WTC11 (cell line): ENCODE results near the gene OPCML. TPM values are rescaled to one million over a fixed set of nuclear protein-coding genes. Genes with fewer than 3 reads are reported as not detected.

Experiments
- ATAC-seq: fragments of 200-7000 bp; cut with Tn5 transposase; 2 replicates; pipeline ENCODE4 v1.10.0; 2021; ENCODE audit warnings: mild to moderate bottlenecking, moderate library complexity
- CTCF ChIA-PET: fragments of 300-600 bp; sonication (Branson Sonifier 250); formaldehyde crosslinking; loops from one replicate; lab custom pipeline; 2021; ENCODE audit warnings: antibody characterized with exemption; lab: Charles Lee
- POLR2A ChIA-PET: fragments of 350-600 bp; sonication (Branson Sonifier 250); formaldehyde crosslinking; loops from one replicate; lab custom pipeline; 2021; ENCODE audit warnings: antibody characterized with exemption; lab: Charles Lee
- DNase-seq: peaks from one replicate; pipeline ENCODE4 v3.0.0; 2021; ENCODE audit warnings: low spot score
- H3K27ac Mint-ChIP-seq: 2 replicates; pipeline ENCODE4 v1.8.0; 2021; ENCODE audit warnings: mixed read lengths
- H3K27me3 Mint-ChIP-seq: 2 replicates; pipeline ENCODE4 v1.8.0; 2021; ENCODE audit warnings: low read depth, mild to moderate bottlenecking, moderate library complexity, mixed read lengths
- H3K36me3 Mint-ChIP-seq: 2 replicates; pipeline ENCODE4 v1.8.0; 2021; ENCODE audit warnings: mixed read lengths
- H3K4me1 Mint-ChIP-seq: 2 replicates; pipeline ENCODE4 v1.8.0; 2022; ENCODE audit warnings: mixed read lengths
- H3K4me3 Mint-ChIP-seq: 2 replicates; pipeline ENCODE4 v1.8.0; 2021; ENCODE audit warnings: mild to moderate bottlenecking, moderate library complexity, mixed read lengths
- H3K9me3 Mint-ChIP-seq: 2 replicates; pipeline ENCODE4 v1.8.0; 2021; ENCODE audit warnings: mixed read lengths
- HMGA2 ChIP-seq: fragments of 250-450 bp; sonication (Bioruptor Pico); IDR thresholded peaks from 2 replicates; pipeline ENCODE4 v1.4.0; 2021; ENCODE audit warnings: mild to moderate bottlenecking, moderate library complexity
- KAT7 ChIP-seq: sonication (generic); formaldehyde crosslinking; IDR thresholded peaks from 2 replicates; pipeline ENCODE4 v1.8.1; 2023; ENCODE audit warnings: missing genetic modification reagents, mild to moderate bottlenecking, borderline replicate concordance
- NFATC4 ChIP-seq: fragments of 250-450 bp; sonication (Bioruptor Pico); IDR thresholded peaks from 2 replicates; pipeline ENCODE4 v1.9.0; 2021; ENCODE audit warnings: mild to moderate bottlenecking
- NFYB ChIP-seq: sonication (generic); formaldehyde crosslinking; conservative IDR thresholded peaks from 2 replicates; pipeline ENCODE4 v1.8.0; 2022; ENCODE audit warnings: low read depth, missing genetic modification reagents
- NR2C2 ChIP-seq: sonication (generic); formaldehyde crosslinking; IDR thresholded peaks from 2 replicates; pipeline ENCODE4 v1.8.0; 2022; ENCODE audit warnings: mild to moderate bottlenecking, missing genetic modification reagents
- OVOL2 ChIP-seq: fragments of 250-450 bp; sonication (Bioruptor Pico); IDR thresholded peaks from 2 replicates; pipeline ENCODE4 v1.9.0; 2021; ENCODE audit warnings: mild to moderate bottlenecking, borderline replicate concordance
- SMAD3 ChIP-seq: sonication (generic); formaldehyde crosslinking; IDR thresholded peaks from 2 replicates; pipeline ENCODE4 v1.8.0; 2022; ENCODE audit warnings: missing genetic modification reagents, mild to moderate bottlenecking, borderline replicate concordance
- ZNF232 ChIP-seq: sonication (generic); formaldehyde crosslinking; IDR thresholded peaks from 2 replicates; pipeline ENCODE4 v1.8.0; 2022; ENCODE audit warnings: mild to moderate bottlenecking, missing genetic modification reagents
- ZNF423 ChIP-seq: fragments of 250-450 bp; sonication (Bioruptor Pico); IDR thresholded peaks from 2 replicates; pipeline ENCODE4 v2.1.2; 2022; ENCODE audit warnings: mild to moderate bottlenecking, moderate library complexity
- ZNF671 ChIP-seq: fragments of 250-450 bp; sonication (Bioruptor Pico); IDR thresholded peaks from 2 replicates; pipeline ENCODE4 v1.8.0; 2021; ENCODE audit warnings: mild to moderate bottlenecking
- total RNA-seq: library from RNA; stranded (reverse); gene quantifications from 3 replicates; pipeline ENCODE4 v1.2.3, GENCODE V29; 2021
- TF ChIP-seq, protein P1 (sequence below): sonication (generic); formaldehyde crosslinking; IDR thresholded peaks from 2 replicates; pipeline ENCODE4 v1.8.1; 2022; ENCODE audit warnings: low read depth, missing genetic modification reagents, borderline replicate concordance
- TF ChIP-seq, protein P2 (sequence below): sonication (generic); formaldehyde crosslinking; IDR thresholded peaks from 2 replicates; pipeline ENCODE4 v1.8.1; 2023; ENCODE audit warnings: mild to moderate bottlenecking, missing genetic modification reagents
- TF ChIP-seq, protein P3 (sequence below): sonication (generic); formaldehyde crosslinking; conservative IDR thresholded peaks from 2 replicates; pipeline ENCODE4 v1.8.1; 2022; ENCODE audit warnings: mild to moderate bottlenecking, missing genetic modification reagents
- TF ChIP-seq, protein P4 (sequence below): fragments of 250-450 bp; sonication (Bioruptor Pico); IDR thresholded peaks from 2 replicates; pipeline ENCODE4 v1.9.0; 2021; ENCODE audit warnings: mild to moderate bottlenecking
- TF ChIP-seq, protein P5 (sequence below): sonication (generic); formaldehyde crosslinking; IDR thresholded peaks from 2 replicates; pipeline ENCODE4 v1.8.0; 2022; ENCODE audit warnings: mild to moderate bottlenecking, missing genetic modification reagents
- TF ChIP-seq, protein P6 (sequence below): sonication (generic); formaldehyde crosslinking; IDR thresholded peaks from 2 replicates; pipeline ENCODE4 v1.8.0; 2022; ENCODE audit warnings: mild to moderate bottlenecking, missing genetic modification reagents
- TF ChIP-seq, protein P7 (sequence below): sonication (generic); formaldehyde crosslinking; IDR thresholded peaks from 2 replicates; pipeline ENCODE4 v1.8.0; 2022; ENCODE audit warnings: mild to moderate bottlenecking, missing genetic modification reagents
- TF ChIP-seq, protein P8 (sequence below): sonication (generic); formaldehyde crosslinking; IDR thresholded peaks from 2 replicates; pipeline ENCODE4 v1.8.1; 2022; ENCODE audit warnings: low read depth, mild to moderate bottlenecking, moderate library complexity, missing genetic modification reagents, borderline replicate concordance
- TF ChIP-seq, protein P9 (sequence below): sonication (generic); formaldehyde crosslinking; IDR thresholded peaks from 2 replicates; pipeline ENCODE4 v1.8.0; 2022; ENCODE audit warnings: missing genetic modification reagents
- TF ChIP-seq, protein P10 (sequence below): sonication (generic); formaldehyde crosslinking; IDR thresholded peaks from 2 replicates; pipeline ENCODE4 v1.8.1; 2023; ENCODE audit warnings: mild to moderate bottlenecking, moderate library complexity, missing genetic modification reagents

OPCML gene
- total RNA-seq, 1 experiment from 2014 or later, result 1.5 TPM

DNA sequence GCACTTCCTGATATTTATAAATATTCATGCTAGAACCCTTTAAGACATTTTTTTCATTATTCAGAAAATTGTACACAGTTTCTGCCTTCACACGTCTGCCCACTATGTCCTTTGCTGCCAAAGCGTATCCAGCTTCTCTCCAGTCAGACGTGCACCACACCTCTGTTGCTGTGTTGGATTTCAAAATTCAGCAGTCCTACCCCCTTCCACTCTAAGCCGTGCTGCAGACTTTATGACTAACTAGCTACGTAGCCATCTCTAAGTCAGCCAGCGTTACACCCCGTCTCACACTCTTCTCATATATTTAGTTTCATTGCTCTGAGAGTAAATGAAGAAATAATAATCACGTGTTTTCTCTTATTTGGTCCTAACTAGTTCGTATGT lies 28.2 kb upstream of the OPCML start (continued):
- TF ChIP-seq, protein P1, sequence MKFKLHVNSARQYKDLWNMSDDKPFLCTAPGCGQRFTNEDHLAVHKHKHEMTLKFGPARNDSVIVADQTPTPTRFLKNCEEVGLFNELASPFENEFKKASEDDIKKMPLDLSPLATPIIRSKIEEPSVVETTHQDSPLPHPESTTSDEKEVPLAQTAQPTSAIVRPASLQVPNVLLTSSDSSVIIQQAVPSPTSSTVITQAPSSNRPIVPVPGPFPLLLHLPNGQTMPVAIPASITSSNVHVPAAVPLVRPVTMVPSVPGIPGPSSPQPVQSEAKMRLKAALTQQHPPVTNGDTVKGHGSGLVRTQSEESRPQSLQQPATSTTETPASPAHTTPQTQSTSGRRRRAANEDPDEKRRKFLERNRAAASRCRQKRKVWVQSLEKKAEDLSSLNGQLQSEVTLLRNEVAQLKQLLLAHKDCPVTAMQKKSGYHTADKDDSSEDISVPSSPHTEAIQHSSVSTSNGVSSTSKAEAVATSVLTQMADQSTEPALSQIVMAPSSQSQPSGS (CRISPR knock-in tag), result no peak
- TF ChIP-seq HMGA2 (no peak), KAT7 (CRISPR knock-in tag) (no peak), NFYB (CRISPR knock-in tag) (no peak), OVOL2 (no peak), NFATC4 (CRISPR knock-in tag) (no peak), SMAD3 (CRISPR knock-in tag) (no peak), ZNF671 (CRISPR knock-in tag) (no peak)
- TF ChIP-seq, protein P2, sequence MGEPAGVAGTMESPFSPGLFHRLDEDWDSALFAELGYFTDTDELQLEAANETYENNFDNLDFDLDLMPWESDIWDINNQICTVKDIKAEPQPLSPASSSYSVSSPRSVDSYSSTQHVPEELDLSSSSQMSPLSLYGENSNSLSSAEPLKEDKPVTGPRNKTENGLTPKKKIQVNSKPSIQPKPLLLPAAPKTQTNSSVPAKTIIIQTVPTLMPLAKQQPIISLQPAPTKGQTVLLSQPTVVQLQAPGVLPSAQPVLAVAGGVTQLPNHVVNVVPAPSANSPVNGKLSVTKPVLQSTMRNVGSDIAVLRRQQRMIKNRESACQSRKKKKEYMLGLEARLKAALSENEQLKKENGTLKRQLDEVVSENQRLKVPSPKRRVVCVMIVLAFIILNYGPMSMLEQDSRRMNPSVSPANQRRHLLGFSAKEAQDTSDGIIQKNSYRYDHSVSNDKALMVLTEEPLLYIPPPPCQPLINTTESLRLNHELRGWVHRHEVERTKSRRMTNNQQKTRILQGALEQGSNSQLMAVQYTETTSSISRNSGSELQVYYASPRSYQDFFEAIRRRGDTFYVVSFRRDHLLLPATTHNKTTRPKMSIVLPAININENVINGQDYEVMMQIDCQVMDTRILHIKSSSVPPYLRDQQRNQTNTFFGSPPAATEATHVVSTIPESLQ (CRISPR knock-in tag), result no peak
- TF ChIP-seq, protein P3, sequence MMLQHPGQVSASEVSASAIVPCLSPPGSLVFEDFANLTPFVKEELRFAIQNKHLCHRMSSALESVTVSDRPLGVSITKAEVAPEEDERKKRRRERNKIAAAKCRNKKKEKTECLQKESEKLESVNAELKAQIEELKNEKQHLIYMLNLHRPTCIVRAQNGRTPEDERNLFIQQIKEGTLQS (CRISPR knock-in tag), result no peak
- TF ChIP-seq, protein P4, sequence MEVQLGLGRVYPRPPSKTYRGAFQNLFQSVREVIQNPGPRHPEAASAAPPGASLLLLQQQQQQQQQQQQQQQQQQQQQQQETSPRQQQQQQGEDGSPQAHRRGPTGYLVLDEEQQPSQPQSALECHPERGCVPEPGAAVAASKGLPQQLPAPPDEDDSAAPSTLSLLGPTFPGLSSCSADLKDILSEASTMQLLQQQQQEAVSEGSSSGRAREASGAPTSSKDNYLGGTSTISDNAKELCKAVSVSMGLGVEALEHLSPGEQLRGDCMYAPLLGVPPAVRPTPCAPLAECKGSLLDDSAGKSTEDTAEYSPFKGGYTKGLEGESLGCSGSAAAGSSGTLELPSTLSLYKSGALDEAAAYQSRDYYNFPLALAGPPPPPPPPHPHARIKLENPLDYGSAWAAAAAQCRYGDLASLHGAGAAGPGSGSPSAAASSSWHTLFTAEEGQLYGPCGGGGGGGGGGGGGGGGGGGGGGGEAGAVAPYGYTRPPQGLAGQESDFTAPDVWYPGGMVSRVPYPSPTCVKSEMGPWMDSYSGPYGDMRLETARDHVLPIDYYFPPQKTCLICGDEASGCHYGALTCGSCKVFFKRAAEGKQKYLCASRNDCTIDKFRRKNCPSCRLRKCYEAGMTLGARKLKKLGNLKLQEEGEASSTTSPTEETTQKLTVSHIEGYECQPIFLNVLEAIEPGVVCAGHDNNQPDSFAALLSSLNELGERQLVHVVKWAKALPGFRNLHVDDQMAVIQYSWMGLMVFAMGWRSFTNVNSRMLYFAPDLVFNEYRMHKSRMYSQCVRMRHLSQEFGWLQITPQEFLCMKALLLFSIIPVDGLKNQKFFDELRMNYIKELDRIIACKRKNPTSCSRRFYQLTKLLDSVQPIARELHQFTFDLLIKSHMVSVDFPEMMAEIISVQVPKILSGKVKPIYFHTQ (CRISPR knock-in tag), result no peak
- TF ChIP-seq, protein P5, sequence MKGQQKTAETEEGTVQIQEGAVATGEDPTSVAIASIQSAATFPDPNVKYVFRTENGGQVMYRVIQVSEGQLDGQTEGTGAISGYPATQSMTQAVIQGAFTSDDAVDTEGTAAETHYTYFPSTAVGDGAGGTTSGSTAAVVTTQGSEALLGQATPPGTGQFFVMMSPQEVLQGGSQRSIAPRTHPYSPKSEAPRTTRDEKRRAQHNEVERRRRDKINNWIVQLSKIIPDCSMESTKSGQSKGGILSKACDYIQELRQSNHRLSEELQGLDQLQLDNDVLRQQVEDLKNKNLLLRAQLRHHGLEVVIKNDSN (CRISPR knock-in tag), result no peak
- TF ChIP-seq, protein P6, sequence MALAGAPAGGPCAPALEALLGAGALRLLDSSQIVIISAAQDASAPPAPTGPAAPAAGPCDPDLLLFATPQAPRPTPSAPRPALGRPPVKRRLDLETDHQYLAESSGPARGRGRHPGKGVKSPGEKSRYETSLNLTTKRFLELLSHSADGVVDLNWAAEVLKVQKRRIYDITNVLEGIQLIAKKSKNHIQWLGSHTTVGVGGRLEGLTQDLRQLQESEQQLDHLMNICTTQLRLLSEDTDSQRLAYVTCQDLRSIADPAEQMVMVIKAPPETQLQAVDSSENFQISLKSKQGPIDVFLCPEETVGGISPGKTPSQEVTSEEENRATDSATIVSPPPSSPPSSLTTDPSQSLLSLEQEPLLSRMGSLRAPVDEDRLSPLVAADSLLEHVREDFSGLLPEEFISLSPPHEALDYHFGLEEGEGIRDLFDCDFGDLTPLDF, result no peak
- TF ChIP-seq, protein P7, sequence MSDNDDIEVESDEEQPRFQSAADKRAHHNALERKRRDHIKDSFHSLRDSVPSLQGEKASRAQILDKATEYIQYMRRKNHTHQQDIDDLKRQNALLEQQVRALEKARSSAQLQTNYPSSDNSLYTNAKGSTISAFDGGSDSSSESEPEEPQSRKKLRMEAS (CRISPR knock-in tag), result no peak
- TF ChIP-seq, protein P8, sequence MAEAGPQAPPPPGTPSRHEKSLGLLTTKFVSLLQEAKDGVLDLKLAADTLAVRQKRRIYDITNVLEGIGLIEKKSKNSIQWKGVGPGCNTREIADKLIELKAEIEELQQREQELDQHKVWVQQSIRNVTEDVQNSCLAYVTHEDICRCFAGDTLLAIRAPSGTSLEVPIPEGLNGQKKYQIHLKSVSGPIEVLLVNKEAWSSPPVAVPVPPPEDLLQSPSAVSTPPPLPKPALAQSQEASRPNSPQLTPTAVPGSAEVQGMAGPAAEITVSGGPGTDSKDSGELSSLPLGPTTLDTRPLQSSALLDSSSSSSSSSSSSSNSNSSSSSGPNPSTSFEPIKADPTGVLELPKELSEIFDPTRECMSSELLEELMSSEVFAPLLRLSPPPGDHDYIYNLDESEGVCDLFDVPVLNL, result no peak

DNA sequence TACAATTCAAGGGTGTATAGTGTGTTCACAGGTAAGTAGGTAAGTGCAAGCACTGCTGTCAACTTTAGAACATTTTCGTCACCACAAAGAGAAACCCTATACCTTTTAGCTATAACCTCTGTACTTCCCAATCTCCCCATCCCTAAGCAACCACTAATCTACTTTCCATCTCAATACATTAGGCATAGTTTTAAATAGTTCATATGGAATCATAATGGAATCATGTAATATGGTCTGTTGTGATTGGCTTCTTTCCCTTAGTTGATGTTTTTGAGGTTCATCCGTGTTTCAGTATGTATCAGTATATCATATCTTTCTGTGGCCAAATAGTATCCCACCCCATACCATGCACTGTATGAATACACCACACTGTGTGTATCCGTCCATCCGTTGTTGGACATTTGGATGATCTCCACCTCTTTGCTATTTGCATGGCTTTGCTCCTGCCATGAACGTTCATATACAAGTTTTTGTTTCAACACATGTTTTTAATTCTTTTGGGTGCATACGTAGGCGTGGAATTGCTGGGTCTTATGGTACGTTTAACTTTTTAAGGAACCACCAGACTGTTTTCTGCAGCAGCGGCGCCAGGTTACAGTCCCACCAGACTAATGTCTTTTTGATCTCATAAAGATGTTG lies 27.7 kb upstream of the OPCML start:
- ATAC-seq (no peak), DNase-seq (no peak)
- ChIA-PET CTCF (interaction anchor here (0.8 kb wide), 1 partner anchor 262 kb away, joined by 3 read pairs; no protein-coding TSS in a partner anchor), POLR2A (no interaction called here)
- Mint-ChIP-seq H3K9me3 (no peaks in the 10 kb centered on the region), H3K4me3 (no peak overlapping the region), H3K4me1 (peaks cover 12% of the 10 kb centered on the region), H3K36me3 (no peaks in the 10 kb centered on the region), H3K27me3 (no peaks in the 10 kb centered on the region), H3K27ac (no peak overlapping the region)
- TF ChIP-seq NR2C2 (no peak), ZNF423 (no peak), ZNF671 (CRISPR knock-in tag) (no peak), ZNF232 (CRISPR knock-in tag) (no peak)
- TF ChIP-seq, protein P9, sequence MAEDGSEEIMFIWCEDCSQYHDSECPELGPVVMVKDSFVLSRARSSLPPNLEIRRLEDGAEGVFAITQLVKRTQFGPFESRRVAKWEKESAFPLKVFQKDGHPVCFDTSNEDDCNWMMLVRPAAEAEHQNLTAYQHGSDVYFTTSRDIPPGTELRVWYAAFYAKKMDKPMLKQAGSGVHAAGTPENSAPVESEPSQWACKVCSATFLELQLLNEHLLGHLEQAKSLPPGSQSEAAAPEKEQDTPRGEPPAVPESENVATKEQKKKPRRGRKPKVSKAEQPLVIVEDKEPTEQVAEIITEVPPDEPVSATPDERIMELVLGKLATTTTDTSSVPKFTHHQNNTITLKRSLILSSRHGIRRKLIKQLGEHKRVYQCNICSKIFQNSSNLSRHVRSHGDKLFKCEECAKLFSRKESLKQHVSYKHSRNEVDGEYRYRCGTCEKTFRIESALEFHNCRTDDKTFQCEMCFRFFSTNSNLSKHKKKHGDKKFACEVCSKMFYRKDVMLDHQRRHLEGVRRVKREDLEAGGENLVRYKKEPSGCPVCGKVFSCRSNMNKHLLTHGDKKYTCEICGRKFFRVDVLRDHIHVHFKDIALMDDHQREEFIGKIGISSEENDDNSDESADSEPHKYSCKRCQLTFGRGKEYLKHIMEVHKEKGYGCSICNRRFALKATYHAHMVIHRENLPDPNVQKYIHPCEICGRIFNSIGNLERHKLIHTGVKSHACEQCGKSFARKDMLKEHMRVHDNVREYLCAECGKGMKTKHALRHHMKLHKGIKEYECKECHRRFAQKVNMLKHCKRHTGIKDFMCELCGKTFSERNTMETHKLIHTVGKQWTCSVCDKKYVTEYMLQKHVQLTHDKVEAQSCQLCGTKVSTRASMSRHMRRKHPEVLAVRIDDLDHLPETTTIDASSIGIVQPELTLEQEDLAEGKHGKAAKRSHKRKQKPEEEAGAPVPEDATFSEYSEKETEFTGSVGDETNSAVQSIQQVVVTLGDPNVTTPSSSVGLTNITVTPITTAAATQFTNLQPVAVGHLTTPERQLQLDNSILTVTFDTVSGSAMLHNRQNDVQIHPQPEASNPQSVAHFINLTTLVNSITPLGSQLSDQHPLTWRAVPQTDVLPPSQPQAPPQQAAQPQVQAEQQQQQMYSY (CRISPR knock-in tag), result no peak
- TF ChIP-seq, protein P10, sequence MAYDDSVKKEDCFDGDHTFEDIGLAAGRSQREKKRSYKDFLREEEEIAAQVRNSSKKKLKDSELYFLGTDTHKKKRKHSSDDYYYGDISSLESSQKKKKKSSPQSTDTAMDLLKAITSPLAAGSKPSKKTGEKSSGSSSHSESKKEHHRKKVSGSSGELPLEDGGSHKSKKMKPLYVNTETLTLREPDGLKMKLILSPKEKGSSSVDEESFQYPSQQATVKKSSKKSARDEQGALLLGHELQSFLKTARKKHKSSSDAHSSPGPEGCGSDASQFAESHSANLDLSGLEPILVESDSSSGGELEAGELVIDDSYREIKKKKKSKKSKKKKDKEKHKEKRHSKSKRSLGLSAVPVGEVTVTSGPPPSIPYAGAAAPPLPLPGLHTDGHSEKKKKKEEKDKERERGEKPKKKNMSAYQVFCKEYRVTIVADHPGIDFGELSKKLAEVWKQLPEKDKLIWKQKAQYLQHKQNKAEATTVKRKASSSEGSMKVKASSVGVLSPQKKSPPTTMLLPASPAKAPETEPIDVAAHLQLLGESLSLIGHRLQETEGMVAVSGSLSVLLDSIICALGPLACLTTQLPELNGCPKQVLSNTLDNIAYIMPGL, result no peak
